ENCODE results near the gene GSG1L. TPM values are rescaled to one million over a fixed set of nuclear protein-coding genes. Genes with fewer than 3 reads are reported as not detected.

Gene GSG1L
- total RNA-seq, 1 donor: under 0.01 TPM

Other genes starting within 250 kb of the GSG1L start
- gene XPO6, start 148.3 kb upstream of the GSG1L start, total RNA-seq: 211 TPM
- gene SBK1, start 228.8 kb upstream of the GSG1L start, total RNA-seq: 3.7 TPM